Mesenchymal stem cell (in vitro differentiated cells and primary cell): Measurements from ENCODE around the gene OR5AU1.
"Not testable (repeated sequence)": the region's sequence is repeated elsewhere in the genome, so short reads cannot be mapped to it uniquely, and the experiment has no call there.

Source experiments
- DNase-seq: peaks from one replicate; pipeline ENCODE4 v3.0.0-alpha.2; 2013
- H2AFZ ChIP-seq: one replicate; pipeline ENCODE4 v1.6.1; 2013; ENCODE audit warnings: low read depth, mild to moderate bottlenecking, control low read depth, inconsistent platforms, low read length, moderate library complexity
- H2AK5ac ChIP-seq: 2 replicates; pipeline ENCODE4 v1.6.1; 2013; ENCODE audit warnings: low read length, moderate library complexity, mild to moderate bottlenecking, inconsistent platforms; ENCODE audit not compliant: severe bottlenecking
- H2BK120ac ChIP-seq: one replicate; pipeline ENCODE4 v1.6.1; 2013; ENCODE audit warnings: low read depth, mild to moderate bottlenecking, inconsistent platforms, low read length, moderate library complexity
- H2BK12ac ChIP-seq, 2 experiments: one replicate each; pipeline ENCODE4 v1.6.1; 2013; ENCODE audit warnings: inconsistent platforms in 2 of 2, low read length in 2 of 2, mild to moderate bottlenecking in 2 of 2, moderate library complexity in 2 of 2, control low read depth in 1 of 2
- H2BK15ac ChIP-seq: one replicate; pipeline ENCODE4 v1.6.1; 2013; ENCODE audit warnings: mild to moderate bottlenecking, low read depth, inconsistent platforms; ENCODE audit not compliant: poor library complexity, severe bottlenecking
- H2BK5ac ChIP-seq: 2 replicates; pipeline ENCODE4 v1.6.1; 2013; ENCODE audit warnings: low read depth, mild to moderate bottlenecking, low read length, control low read depth, inconsistent platforms; ENCODE audit not compliant: poor library complexity, severe bottlenecking
- H3K14ac ChIP-seq, 2 experiments: one replicate each; pipeline ENCODE4 v1.6.1; 2013; ENCODE audit warnings: inconsistent platforms in 2 of 2, low read length in 2 of 2, control low read depth in 1 of 2, mild to moderate bottlenecking in 1 of 2, moderate library complexity in 1 of 2
- H3K18ac ChIP-seq, 2 experiments: one replicate each; pipeline ENCODE4 v1.6.1; 2013; ENCODE audit warnings: inconsistent platforms in 2 of 2, low read length in 2 of 2, control low read depth in 1 of 2, low read depth in 1 of 2, mild to moderate bottlenecking in 1 of 2
- H3K23ac ChIP-seq, 2 experiments: one replicate each; pipeline ENCODE4 v1.6.1; 2013; ENCODE audit warnings: inconsistent platforms in 2 of 2, low read length in 2 of 2, mild to moderate bottlenecking in 2 of 2, moderate library complexity in 2 of 2, control low read depth in 1 of 2
- H3K27ac ChIP-seq: 2 replicates; pipeline ENCODE4 v1.5.1; 2013; ENCODE audit warnings: mild to moderate bottlenecking, moderate library complexity, low read length, control low read depth, inconsistent platforms; ENCODE audit not compliant: poor library complexity, severe bottlenecking
- H3K27me3 ChIP-seq, 2 experiments: 2 replicates each; pipeline versions ENCODE4 v1.6.1 to v1.7.0; 2013; ENCODE audit warnings: low read length in 2 of 2, mild to moderate bottlenecking in 2 of 2, moderate library complexity in 2 of 2, control low read depth in 1 of 2, inconsistent platforms in 1 of 2; ENCODE audit not compliant: control insufficient read depth in 1 of 2, insufficient read depth in 1 of 2
- H3K36me3 ChIP-seq, 2 experiments: 2 replicates each; pipeline versions ENCODE4 v1.6.1 to v1.7.0; 2013; ENCODE audit warnings: low read length in 2 of 2, control low read depth in 1 of 2, inconsistent platforms in 1 of 2, low read depth in 1 of 2, mild to moderate bottlenecking in 1 of 2; ENCODE audit not compliant: insufficient read depth in 2 of 2, control insufficient read depth in 1 of 2
- H3K4ac ChIP-seq, 2 experiments: one replicate each; pipeline ENCODE4 v1.6.1; 2013; ENCODE audit warnings: inconsistent platforms in 2 of 2, low read length in 2 of 2, mild to moderate bottlenecking in 2 of 2, moderate library complexity in 2 of 2, control low read depth in 1 of 2, low read depth in 1 of 2
- H3K4me1 ChIP-seq: 2 replicates; pipeline ENCODE4 v1.6.1; 2013; ENCODE audit warnings: low read depth, low read length, control low read depth; ENCODE audit not compliant: control insufficient read depth, insufficient read depth
- H3K4me2 ChIP-seq: 2 replicates; pipeline ENCODE4 v1.6.1; 2013; ENCODE audit warnings: low read length, mild to moderate bottlenecking, inconsistent platforms; ENCODE audit not compliant: poor library complexity, severe bottlenecking
- H3K4me3 ChIP-seq, 2 experiments: 2 replicates each; pipeline versions ENCODE4 v1.5.1 to v1.7.0; 2013; ENCODE audit warnings: low read length in 2 of 2, mild to moderate bottlenecking in 2 of 2, control low read depth in 1 of 2, low read depth in 1 of 2; ENCODE audit not compliant: insufficient read depth in 1 of 2
- H3K79me1 ChIP-seq: replicated peaks from 2 replicates; pipeline ENCODE4 v1.6.1; 2013; ENCODE audit warnings: mild to moderate bottlenecking, control low read depth, low read length, inconsistent platforms; ENCODE audit not compliant: poor library complexity, severe bottlenecking
- H3K9ac ChIP-seq: 2 replicates; pipeline ENCODE4 v1.7.0; 2013; ENCODE audit warnings: mild to moderate bottlenecking, low read length, moderate library complexity
- H3K9me3 ChIP-seq: 2 replicates; pipeline ENCODE4 v1.7.0; 2013; ENCODE audit warnings: mild to moderate bottlenecking, low read length; ENCODE audit not compliant: control insufficient read depth
- H4K8ac ChIP-seq: one replicate; pipeline ENCODE4 v1.6.1; 2013; ENCODE audit warnings: inconsistent platforms, mild to moderate bottlenecking, low read length, moderate library complexity
- H4K91ac ChIP-seq: one replicate; pipeline ENCODE4 v1.6.1; 2013; ENCODE audit warnings: mild to moderate bottlenecking, low read length, inconsistent platforms
- WGBS: methylation state at CpG from one replicate; pipeline ENCODE4 v1.1.7; 2013; ENCODE audit warnings: mixed read lengths; 5-methylcytosine and 5-hydroxymethylcytosine counted together

OR5AU1 gene

GRCh38 chr14:21168055-21168454 lies 12.2 kb upstream of the OR5AU1 start:
- Histone ChIP-seq H3K27me3 (peaks cover 10 to 44% of the 10 kb centered on the region in 2 experiments), H3K4me3 (no peak overlapping the region), H3K36me3 (no peaks in the 10 kb centered on the region), H2BK12ac (no peak overlapping the region), H3K14ac (no peak overlapping the region), H3K18ac (no peak overlapping the region), H2AFZ (no peak overlapping the region), H3K4ac (no peak overlapping the region), H3K79me1 (no peaks in the 10 kb centered on the region), H3K4me1 (no peaks in the 10 kb centered on the region), H3K4me2 (no peak overlapping the region), H3K27ac (no peak overlapping the region), H2BK5ac (no peak overlapping the region), H3K9me3 (peaks cover 5% of the 10 kb centered on the region), H3K9ac (no peak overlapping the region), H2AK5ac (no peak overlapping the region), H2BK120ac (no peak overlapping the region), H2BK15ac (no peak overlapping the region), H4K8ac (no peak overlapping the region), H4K91ac (no peak overlapping the region), H3K23ac (no peak overlapping the region)
- DNase-seq = no peak
- WGBS = 88% methylated on average over 8 of the region's 8 CpGs

GRCh38 chr14:21165670-21166069 lies 9.8 kb upstream of the OR5AU1 start:
- 80% methylated on average over 1 of the region's 1 CpG for WGBS
- H3K36me3 ChIP-seq, H2BK15ac ChIP-seq, H2BK5ac ChIP-seq, H3K4me2 ChIP-seq, H2AFZ ChIP-seq, H2BK12ac ChIP-seq, H3K79me1 ChIP-seq, H3K4me1 ChIP-seq, H2AK5ac ChIP-seq, H4K91ac ChIP-seq, H3K18ac ChIP-seq, H3K9ac ChIP-seq, H3K9me3 ChIP-seq, H4K8ac ChIP-seq, H3K4ac ChIP-seq, H3K27ac ChIP-seq, H3K14ac ChIP-seq, H3K23ac ChIP-seq, DNase-seq, H2BK120ac ChIP-seq, H3K4me3 ChIP-seq: not testable (repeated sequence)
- H3K27me3 ChIP-seq = peaks cover 22 to 46% of the 10 kb centered on the region in 2 experiments

- not testable (repeated sequence) for H2AFZ ChIP-seq, H3K79me1 ChIP-seq, H3K23ac ChIP-seq, H3K4me3 ChIP-seq, H2BK5ac ChIP-seq, H2AK5ac ChIP-seq, H3K4me1 ChIP-seq, H4K91ac ChIP-seq, H2BK120ac ChIP-seq, H3K9me3 ChIP-seq, H3K18ac ChIP-seq, H3K4me2 ChIP-seq, H3K36me3 ChIP-seq, H3K4ac ChIP-seq, H4K8ac ChIP-seq, H2BK15ac ChIP-seq, DNase-seq, H3K27ac ChIP-seq, H3K14ac ChIP-seq, H3K9ac ChIP-seq, H2BK12ac ChIP-seq
- peaks cover 22 to 46% of the 10 kb centered on the region in 2 experiments for H3K27me3 ChIP-seq
- WGBS = 58% methylated on average over 6 of the region's 7 CpGs
Measured at GRCh38 chr14:21165002-21165605, 9.2 kb upstream of the OR5AU1 start.

GRCh38 chr14:21163871-21164291 lies 8.0 kb upstream of the OR5AU1 start:
- H2BK15ac ChIP-seq = no peak overlapping the region
- H3K4me3 ChIP-seq = no peak overlapping the region
- no peak overlapping the region for H3K4me2 ChIP-seq
- H2BK5ac ChIP-seq = no peak overlapping the region
- no peak overlapping the region for H2AFZ ChIP-seq
- H4K8ac ChIP-seq = no peak overlapping the region
- no peak overlapping the region for H2BK120ac ChIP-seq
- WGBS = 93% methylated on average over 4 of the region's 4 CpGs
- no peak overlapping the region for H3K4ac ChIP-seq
- no peaks in the 10 kb centered on the region for H3K36me3 ChIP-seq
- no peak overlapping the region for H3K9ac ChIP-seq
- no peak for DNase-seq
- H3K9me3 ChIP-seq = peaks cover 6% of the 10 kb centered on the region
- no peak overlapping the region for H3K18ac ChIP-seq
- H4K91ac ChIP-seq = no peak overlapping the region
- H3K27ac ChIP-seq = no peak overlapping the region
- no peak overlapping the region for H3K14ac ChIP-seq
- H3K27me3 ChIP-seq = peaks cover 22 to 43% of the 10 kb centered on the region in 2 experiments
- no peak overlapping the region for H2AK5ac ChIP-seq
- no peak overlapping the region for H3K23ac ChIP-seq
- H2BK12ac ChIP-seq = no peak overlapping the region
- H3K79me1 ChIP-seq = no peaks in the 10 kb centered on the region
- H3K4me1 ChIP-seq = no peaks in the 10 kb centered on the region
